ENCODE measurements around the gene C3orf38. TPM values are rescaled to one million over a fixed set of nuclear protein-coding genes. Genes with fewer than 3 reads are reported as not detected.

C3orf38 gene
- total RNA-seq, 1 experiment from 2014 or later = 18.6 TPM

DNA sequence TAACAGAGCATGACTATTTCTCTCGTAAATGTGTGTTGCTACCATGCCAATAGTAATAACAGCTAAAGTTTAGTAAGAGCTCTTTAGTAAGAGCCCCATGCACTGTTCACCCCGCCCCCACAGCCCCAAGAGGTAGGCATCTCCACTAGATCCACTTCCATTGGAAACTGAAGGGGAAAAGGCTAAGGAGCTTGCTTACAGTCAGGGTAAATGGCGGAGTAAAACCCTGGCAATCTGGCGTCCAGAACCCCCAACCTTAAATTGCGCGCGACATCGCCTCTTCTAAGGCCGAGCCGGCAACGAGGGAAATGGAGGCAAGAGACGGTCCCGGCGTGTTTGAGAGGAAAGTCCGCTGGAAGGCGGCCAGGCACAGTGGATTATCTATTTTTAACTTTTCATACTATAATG, 654 bp upstream of the C3orf38 start (continued):
- TF ChIP-seq, protein P1, sequence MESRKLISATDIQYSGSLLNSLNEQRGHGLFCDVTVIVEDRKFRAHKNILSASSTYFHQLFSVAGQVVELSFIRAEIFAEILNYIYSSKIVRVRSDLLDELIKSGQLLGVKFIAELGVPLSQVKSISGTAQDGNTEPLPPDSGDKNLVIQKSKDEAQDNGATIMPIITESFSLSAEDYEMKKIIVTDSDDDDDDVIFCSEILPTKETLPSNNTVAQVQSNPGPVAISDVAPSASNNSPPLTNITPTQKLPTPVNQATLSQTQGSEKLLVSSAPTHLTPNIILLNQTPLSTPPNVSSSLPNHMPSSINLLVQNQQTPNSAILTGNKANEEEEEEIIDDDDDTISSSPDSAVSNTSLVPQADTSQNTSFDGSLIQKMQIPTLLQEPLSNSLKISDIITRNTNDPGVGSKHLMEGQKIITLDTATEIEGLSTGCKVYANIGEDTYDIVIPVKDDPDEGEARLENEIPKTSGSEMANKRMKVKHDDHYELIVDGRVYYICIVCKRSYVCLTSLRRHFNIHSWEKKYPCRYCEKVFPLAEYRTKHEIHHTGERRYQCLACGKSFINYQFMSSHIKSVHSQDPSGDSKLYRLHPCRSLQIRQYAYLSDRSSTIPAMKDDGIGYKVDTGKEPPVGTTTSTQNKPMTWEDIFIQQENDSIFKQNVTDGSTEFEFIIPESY (IDR thresholded peaks at IDR 0.05; ENCODE audit: extremely low read depth, insufficient replicate concordance, low read length) = no peak
- TF ChIP-seq JUND (IDR thresholded peaks at IDR 0.05) (no peak), POLR2AphosphoS5 (IDR thresholded peaks at IDR 0.05; ENCODE audit: low read depth, low read length) (no peak)
- TF ChIP-seq, protein P2, sequence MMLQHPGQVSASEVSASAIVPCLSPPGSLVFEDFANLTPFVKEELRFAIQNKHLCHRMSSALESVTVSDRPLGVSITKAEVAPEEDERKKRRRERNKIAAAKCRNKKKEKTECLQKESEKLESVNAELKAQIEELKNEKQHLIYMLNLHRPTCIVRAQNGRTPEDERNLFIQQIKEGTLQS (IDR thresholded peaks at IDR 0.05) = no peak

DNA sequence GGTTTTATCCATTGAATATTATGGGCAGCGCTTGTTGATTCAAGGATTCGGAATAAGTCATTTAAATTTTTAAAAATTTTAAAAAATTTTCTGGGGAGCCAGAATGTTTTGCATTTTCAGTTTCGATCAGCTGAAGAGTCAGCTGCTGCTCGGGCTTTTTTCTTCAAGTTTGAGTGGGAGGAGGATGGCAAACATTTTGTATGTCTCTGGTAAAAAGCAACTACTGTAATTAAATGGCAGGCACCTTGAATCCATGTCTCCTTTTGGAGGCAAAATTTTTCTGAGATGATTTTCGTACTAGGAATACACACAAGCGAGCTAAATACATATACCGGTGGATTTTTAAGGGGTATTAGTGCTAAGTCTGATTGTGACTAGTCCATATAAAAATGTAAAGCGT, 612 bp downstream of the C3orf38 start:
- peak overlapping the region; percentile 89 for H3K9ac ChIP-seq (ENCODE audit: low read length)
- peaks cover 84% of the 10 kb centered on the region for H3K79me2 ChIP-seq (ENCODE audit: insufficient read depth, low read length)
- no peaks in the 10 kb centered on the region for H3K9me2 ChIP-seq (ENCODE audit: insufficient read depth)
- peak overlapping the region; percentile 95 to 98 for H3K4me3 ChIP-seq (replicated peaks in 1 of 2; ENCODE audit: low read depth in 1 of 2, low read length in 2 of 2)
- peaks cover 4 to 18% of the 10 kb centered on the region in 2 experiments; a peak in 3 of 4 replicates for H3K36me3 ChIP-seq (ENCODE audit: control insufficient read depth in 1 of 2, insufficient read depth in 2 of 2, low read length in 2 of 2)
- peak overlapping the region; percentile 87 for H2AFZ ChIP-seq (ENCODE audit: low read depth, low read length, poor library complexity, severe bottlenecking)
- DNase-seq (ENCODE audit: low read depth, low spot score) (no peak), ATAC-seq (no peak)
- intact Hi-C loops (cut with micrococcal nuclease) = no loop called here
- peak overlapping the region; percentile 89 for H3K4me2 ChIP-seq (ENCODE audit: low read length)
- H3K27ac ChIP-seq (ENCODE audit: low read depth, low read length) = peak overlapping the region; percentile 98
- TF ChIP-seq SRF (IDR thresholded peaks at IDR 0.05; ENCODE audit: low read depth) = no peak
- no peak for TF ChIP-seq EZH2 (IDR thresholded peaks at IDR 0.05)
- TF ChIP-seq, protein P1 (IDR thresholded peaks at IDR 0.05; ENCODE audit: extremely low read depth, insufficient replicate concordance, low read length) = no peak
- TF ChIP-seq CBX3 (IDR thresholded peaks at IDR 0.05; ENCODE audit: low read depth) = no peak
- no peak for TF ChIP-seq FOSL1 (IDR thresholded peaks at IDR 0.05; ENCODE audit: low read depth)
- TF ChIP-seq YY1 (IDR thresholded peaks at IDR 0.05; ENCODE audit: extremely low read depth, insufficient replicate concordance, low read depth, low read length) = no peak
- TF ChIP-seq, protein P2 (IDR thresholded peaks at IDR 0.05) = no peak
- TF ChIP-seq EZH2phosphoT487 (IDR thresholded peaks at IDR 0.05; ENCODE audit: borderline replicate concordance) = no peak
- no peak for TF ChIP-seq POLR2AphosphoS5 (IDR thresholded peaks at IDR 0.05; ENCODE audit: low read depth, low read length)
- peaks cover 2 to 21% of the 10 kb centered on the region in 2 experiments; a peak in 3 of 4 replicates for H3K4me1 ChIP-seq (ENCODE audit: control insufficient read depth in 1 of 2, insufficient read depth in 2 of 2, low read length in 2 of 2)
- RAD21 ChIA-PET (ENCODE audit: low non-redundant PET in 1 of 2, low total read pairs in 2 of 2, uncharacterized antibody in 2 of 2, unreplicated experiment in 2 of 2) = no interaction called here
- no peaks in the 10 kb centered on the region for H3K27me3 ChIP-seq (ENCODE audit: insufficient read depth, low read length)
- no TSS peak for BruUV-seq (replicated peaks)
- H3K9me3 ChIP-seq (ENCODE audit: control insufficient read depth in 1 of 2, insufficient read depth in 1 of 2, low read depth in 1 of 2, low read length in 2 of 2) = no peaks in the 10 kb centered on the region
- CTCF ChIA-PET = interaction anchor here (1.1 kb wide), 1 partner anchor 10 kb away, joined by 4 read pairs; no protein-coding TSS in a partner anchor
- no peaks in the 10 kb centered on the region for H4K20me1 ChIP-seq (ENCODE audit: insufficient read depth)
- POLR2A ChIA-PET = no interaction called here
